Ovary (tissue), 3 donors: ENCODE measurements around the gene LMF1.

Experiments
- EP300 ChIP-seq: sonication (generic); formaldehyde crosslinking; IDR thresholded peaks from one replicate; pipeline ENCODE4 v1.6.1; 2017; ENCODE audit warnings: antibody characterized with exemption
- POLR2A ChIP-seq: fragments of 450-650 bp; IDR thresholded peaks from one replicate; pipeline ENCODE4 v1.6.1; 2017; ENCODE audit warnings: antibody characterized with exemption, mild to moderate bottlenecking, moderate library complexity
- TF ChIP-seq, protein P1 (sequence below), 3 donors: fragments of 450-650 bp in 2 of 3; fragments of 200-600 bp in 1 of 3; IDR thresholded peaks; one replicate each; pipeline versions ENCODE4 v1.5.1 to v1.8.0; 2016 to 2022; ENCODE audit warnings: antibody characterized with exemption in 3 of 3, mild to moderate bottlenecking in 1 of 3
- donor health status: DM: no; HTN: no; CAD: no.

DNA sequence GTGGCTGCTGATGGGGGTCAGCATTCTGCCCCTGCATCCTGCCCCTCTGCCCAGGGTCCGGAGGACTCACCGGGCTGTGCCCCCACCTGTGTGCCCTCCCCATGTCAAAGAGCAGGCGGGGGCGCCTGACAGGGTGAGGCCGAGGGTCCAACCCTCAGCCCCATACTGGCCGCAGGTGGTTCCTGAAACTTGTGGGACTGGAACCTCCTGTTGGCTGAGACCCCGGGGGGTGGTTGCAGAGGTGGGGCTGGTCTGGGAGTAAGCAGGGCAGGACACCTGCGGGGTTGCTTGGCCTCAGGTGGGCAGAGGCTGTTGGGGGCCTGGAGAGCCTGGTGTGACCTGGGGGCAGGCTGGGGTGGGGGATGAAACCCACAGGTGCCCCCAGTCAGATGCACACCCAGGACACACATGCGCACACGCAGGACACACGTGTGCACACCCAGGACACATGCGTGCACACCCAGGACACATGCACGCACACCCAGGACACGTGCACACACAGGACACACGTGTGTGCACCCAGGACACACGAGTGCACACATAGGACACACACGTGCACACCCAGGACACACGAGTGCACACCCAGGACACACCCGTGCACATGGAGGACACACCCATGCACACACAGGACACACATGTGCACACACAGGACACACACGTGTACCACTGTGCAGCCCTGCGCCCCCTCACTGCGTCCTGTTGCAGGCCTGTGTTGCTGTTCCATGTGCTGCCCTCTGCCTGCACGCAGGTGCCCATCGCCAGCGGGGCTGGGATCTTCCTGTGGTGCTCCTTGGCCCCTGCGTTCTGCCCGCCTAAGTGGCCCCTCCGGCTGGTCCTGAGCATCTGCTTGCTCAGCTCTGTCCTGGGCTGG, 42.2 kb upstream of the LMF1 start:
- TF ChIP-seq, protein P1, sequence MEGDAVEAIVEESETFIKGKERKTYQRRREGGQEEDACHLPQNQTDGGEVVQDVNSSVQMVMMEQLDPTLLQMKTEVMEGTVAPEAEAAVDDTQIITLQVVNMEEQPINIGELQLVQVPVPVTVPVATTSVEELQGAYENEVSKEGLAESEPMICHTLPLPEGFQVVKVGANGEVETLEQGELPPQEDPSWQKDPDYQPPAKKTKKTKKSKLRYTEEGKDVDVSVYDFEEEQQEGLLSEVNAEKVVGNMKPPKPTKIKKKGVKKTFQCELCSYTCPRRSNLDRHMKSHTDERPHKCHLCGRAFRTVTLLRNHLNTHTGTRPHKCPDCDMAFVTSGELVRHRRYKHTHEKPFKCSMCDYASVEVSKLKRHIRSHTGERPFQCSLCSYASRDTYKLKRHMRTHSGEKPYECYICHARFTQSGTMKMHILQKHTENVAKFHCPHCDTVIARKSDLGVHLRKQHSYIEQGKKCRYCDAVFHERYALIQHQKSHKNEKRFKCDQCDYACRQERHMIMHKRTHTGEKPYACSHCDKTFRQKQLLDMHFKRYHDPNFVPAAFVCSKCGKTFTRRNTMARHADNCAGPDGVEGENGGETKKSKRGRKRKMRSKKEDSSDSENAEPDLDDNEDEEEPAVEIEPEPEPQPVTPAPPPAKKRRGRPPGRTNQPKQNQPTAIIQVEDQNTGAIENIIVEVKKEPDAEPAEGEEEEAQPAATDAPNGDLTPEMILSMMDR (IDR thresholded peaks at IDR 0.05) = no peak
- TF ChIP-seq EP300 = no peak
- no peak for TF ChIP-seq POLR2A
